ACC112 (cell line): Measurements from ENCODE around the gene NAA15.
"Not testable (repeated sequence)": the region's sequence is repeated elsewhere in the genome, so short reads cannot be mapped to it uniquely, and the experiment has no call there.

Experiments used
- H2AFZ ChIP-seq: fragments of 200-600 bp; sonication (generic); one replicate; pipeline ENCODE4 v1.6.0; 2017; ENCODE audit warnings: antibody characterized with exemption, low read length; ENCODE audit not compliant: unreplicated experiment
- H3K27ac ChIP-seq: fragments of 200-600 bp; sonication (generic); 2 replicates; pipeline ENCODE4 v1.5.1; 2014; ENCODE audit warnings: low read depth, mild to moderate bottlenecking, antibody characterized with exemption, low read length, moderate library complexity
- H3K27me3 ChIP-seq: fragments of 200-600 bp; sonication (generic); 2 replicates; pipeline ENCODE4 v1.6.1; 2014; ENCODE audit warnings: mild to moderate bottlenecking, antibody characterized with exemption, low read length, moderate library complexity, mixed read lengths; ENCODE audit not compliant: insufficient read depth
- H3K36me3 ChIP-seq: fragments of 200-600 bp; sonication (generic); 2 replicates; pipeline ENCODE4 v1.6.1; 2016; ENCODE audit warnings: mild to moderate bottlenecking, antibody characterized with exemption, low read length, moderate library complexity, mixed read lengths; ENCODE audit not compliant: insufficient read depth
- H3K4me1 ChIP-seq: fragments of 200-600 bp; sonication (generic); one replicate; pipeline ENCODE4 v1.6.1; 2016; ENCODE audit warnings: low read length, mixed read lengths; ENCODE audit not compliant: insufficient read depth, unreplicated experiment, control insufficient read depth
- H3K4me3 ChIP-seq: fragments of 200-600 bp; sonication (generic); 2 replicates; pipeline ENCODE4 v1.5.1; 2014; ENCODE audit warnings: mild to moderate bottlenecking, low read depth, low read length
- H3K79me2 ChIP-seq: fragments of 200-600 bp; sonication (generic); one replicate; pipeline ENCODE4 v1.6.0; 2016; ENCODE audit warnings: low read length; ENCODE audit not compliant: control insufficient read depth, unreplicated experiment, insufficient read depth

The NAA15 gene

DNA sequence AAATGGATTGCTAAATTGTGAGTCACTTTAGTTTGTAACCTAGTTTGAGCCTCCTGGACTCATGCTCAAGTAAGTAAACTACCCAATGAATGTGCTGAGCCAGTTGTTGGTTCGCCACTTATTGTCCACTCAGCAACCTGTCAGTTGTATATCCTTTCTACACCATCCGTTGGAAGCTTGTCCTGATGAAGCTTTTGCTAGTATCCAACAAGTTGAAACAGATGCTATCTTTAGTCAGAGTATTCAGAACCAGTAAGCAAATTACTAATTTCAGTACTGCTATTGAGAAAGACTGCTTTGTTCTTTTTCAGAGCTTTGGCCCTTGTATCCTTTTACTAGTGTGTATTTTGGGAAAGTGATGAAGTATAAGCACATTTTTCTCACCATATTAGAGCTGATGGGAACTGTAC is 4.3 kb upstream of the NAA15 start:
- Histone ChIP-seq H3K4me3 (no peak overlapping the region), H3K27ac (no peak overlapping the region), H2AFZ (no peak overlapping the region), H3K79me2 (peaks cover 38% of the 10 kb centered on the region), H3K27me3 (no peaks in the 10 kb centered on the region), H3K36me3 (peaks cover 8% of the 10 kb centered on the region; the same call in 1 of the 2 replicates), H3K4me1 (peaks cover 21% of the 10 kb centered on the region)

DNA sequence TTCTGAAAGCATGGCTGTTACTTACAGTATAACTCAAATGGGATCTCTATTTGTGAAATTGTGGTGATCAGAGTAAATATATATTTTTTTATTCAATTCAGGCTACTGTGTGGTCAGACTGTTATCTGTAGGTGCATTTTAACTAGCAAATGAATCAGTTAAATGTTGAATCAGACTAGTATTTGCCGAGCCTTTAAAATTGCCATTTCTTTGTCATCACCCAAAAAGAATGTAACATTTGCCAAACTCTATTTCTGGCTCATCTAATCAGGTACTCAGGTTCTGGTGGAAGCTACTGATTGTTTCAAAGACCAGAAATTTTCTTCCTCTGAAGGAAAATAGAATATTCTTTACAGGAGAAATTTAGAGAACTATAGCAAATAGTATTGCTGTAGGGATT is 1.8 kb upstream of the NAA15 start:
- Histone ChIP-seq H3K79me2 (peaks cover 56% of the 10 kb centered on the region), H3K27me3 (no peaks in the 10 kb centered on the region), H3K36me3 (no peaks in the 10 kb centered on the region), H3K4me1 (peaks cover 21% of the 10 kb centered on the region), H3K4me3 (peak overlapping the region; percentile 84), H2AFZ (peak overlapping the region; percentile 58), H3K27ac (peak overlapping the region; percentile 69)

DNA sequence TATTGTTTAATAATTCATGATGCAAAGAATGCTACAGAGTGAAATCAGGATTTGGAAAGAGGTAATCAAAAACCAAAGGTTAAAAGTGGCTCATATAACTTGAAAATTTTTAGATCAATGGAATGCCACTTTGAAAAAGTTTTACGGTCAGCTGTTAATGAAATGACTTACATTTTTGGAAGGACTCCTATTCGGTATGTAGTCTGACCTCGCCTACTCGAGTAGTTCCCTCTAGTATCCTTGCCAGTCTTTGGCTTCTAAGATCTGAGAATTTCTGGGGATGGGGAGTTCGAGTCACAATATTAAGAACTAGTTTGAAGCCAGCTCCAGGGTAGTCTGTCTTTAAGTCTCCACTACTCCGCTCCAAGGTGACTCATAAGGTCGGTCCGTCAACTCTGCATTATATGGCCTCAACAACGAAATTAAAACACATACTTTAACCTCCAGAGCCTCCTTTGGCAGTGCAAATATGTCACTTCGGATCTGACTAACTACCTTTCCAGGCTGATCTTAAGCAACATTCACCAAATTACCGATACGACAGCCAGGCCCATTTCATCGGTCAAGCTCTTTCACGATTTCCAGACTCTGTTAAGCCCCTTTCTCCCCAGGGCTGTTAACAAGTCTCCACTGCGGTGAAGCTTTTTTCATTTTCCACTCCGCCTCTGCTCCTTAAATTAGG is 733 bp upstream of the NAA15 start:
- Histone ChIP-seq H3K27me3 (no peaks in the 10 kb centered on the region), H3K79me2 (peaks cover 58% of the 10 kb centered on the region), H3K4me3 (peak overlapping the region; percentile 84), H3K36me3 (peaks cover 7% of the 10 kb centered on the region; the same call in 1 of the 2 replicates), H3K27ac (peak overlapping the region; percentile 69), H3K4me1 (peaks cover 21% of the 10 kb centered on the region), H2AFZ (peak overlapping the region; percentile 58)

DNA sequence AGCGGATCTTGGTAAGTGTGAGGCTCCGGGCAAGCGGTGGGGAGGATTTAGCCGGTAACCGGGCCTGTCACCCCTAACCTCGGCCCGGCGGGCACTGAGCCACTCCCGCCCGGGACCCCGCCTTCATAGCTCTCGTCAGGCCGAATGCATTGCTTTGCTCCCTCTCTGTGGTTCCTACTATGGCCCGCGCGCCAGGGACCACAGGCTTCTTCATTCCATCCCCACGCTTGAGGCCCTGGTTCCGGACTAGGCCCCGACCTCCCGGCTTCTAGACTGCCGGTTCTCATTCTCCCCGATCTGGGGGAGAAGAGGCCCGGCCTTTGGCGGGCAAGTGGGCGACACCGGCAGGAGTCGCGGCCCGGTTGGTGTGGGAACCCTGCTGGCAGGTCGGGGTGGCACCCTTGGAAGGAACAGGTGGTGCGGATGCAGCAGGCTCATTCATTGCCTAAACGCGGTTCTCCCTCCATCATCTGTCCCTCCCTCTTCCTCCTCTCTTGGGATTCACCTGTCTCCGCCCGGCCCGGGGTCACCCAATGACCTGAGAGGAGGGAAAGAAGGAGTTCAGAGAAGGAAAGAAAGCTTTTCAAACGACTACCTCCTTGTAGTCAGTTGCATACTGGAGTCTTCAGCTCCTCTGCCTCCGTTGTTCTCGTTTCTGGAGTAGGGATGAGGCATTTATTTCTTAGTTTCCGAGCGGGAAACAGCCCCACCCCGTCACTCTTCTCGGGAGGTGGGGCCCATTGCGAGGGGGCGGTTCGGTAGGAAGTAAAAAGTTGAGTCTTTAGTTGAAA is 711 bp downstream of the NAA15 start, which contains the start of gene NDUFC1:
Gene NDUFC1 (minus strand): TSS at position 657 of the 791 bp plus-strand sequence. CDS start 6,679 bp downstream, outside the sequence.
- peaks cover 9% of the 10 kb centered on the region for H3K4me1 ChIP-seq

DNA sequence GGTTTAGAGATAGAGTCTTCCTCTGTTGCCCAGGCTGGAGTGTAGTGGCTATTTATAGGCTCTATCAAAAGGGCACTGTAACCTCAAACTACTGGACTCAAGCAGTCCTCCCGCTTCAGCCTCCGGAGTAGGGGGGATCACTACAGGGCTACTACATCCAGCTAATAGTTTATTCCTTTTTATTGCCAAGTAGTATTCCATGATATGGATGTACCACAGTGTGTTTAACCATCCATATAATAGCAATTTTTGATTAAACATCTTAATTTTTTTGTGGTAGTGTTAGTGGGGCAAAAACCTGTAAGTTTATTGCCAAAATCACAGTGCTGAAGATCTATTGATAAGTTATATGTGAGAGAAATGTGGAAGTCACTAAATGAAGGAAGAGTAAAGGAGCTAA is 3.6 kb downstream of the NAA15 start:
- Histone ChIP-seq H3K79me2 (peaks cover 88% of the 10 kb centered on the region), H3K36me3 (peaks cover 11% of the 10 kb centered on the region), H3K27ac (no peak overlapping the region), H3K4me1 (no peaks in the 10 kb centered on the region), H3K27me3 (no peaks in the 10 kb centered on the region), H2AFZ (no peak overlapping the region), H3K4me3 (no peak overlapping the region)

More for the DNA sequence above, 711 bp downstream of the NAA15 start, which contains the start of gene NDUFC1:
- H3K4me3 ChIP-seq, result peak within 1 kb of the TSS; percentile 84
- H3K79me2 ChIP-seq, result peaks cover 68% of the 10 kb centered on the region
- H3K27me3 ChIP-seq, result no peaks in the 10 kb centered on the region
- H3K36me3 ChIP-seq, result peaks cover 11% of the 10 kb centered on the region; the same call in 1 of the 2 replicates
- H2AFZ ChIP-seq, result peak within 1 kb of the TSS; percentile 96
- peak within 1 kb of the TSS; percentile 84 for H3K27ac ChIP-seq

DNA sequence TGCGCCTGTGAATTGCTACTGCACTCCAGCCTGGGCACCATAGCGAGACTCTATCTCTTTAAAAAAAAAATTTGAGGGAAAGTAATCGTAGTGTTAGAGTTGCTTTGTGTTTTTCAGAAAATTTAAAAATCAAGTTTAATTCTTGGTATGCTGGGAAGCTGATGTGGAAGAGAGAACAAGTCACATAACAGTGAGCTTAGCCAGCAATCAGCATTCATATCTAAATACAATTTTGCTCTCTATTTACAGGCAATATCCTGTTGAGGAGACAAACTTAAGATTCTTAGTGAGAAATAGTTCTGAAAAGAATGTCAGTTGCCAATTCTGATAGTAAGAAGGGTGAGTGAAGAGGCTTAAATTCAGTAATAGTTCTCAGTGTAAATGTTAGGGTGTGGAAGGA is 10.6 kb downstream of the NAA15 start:
- no peak overlapping the region for H3K4me3 ChIP-seq
- peaks cover 11% of the 10 kb centered on the region for H3K4me1 ChIP-seq
- peaks cover 1% of the 10 kb centered on the region for H3K36me3 ChIP-seq
- peaks cover 92% of the 10 kb centered on the region for H3K79me2 ChIP-seq
- H3K27ac ChIP-seq, result no peak overlapping the region
- no peaks in the 10 kb centered on the region for H3K27me3 ChIP-seq
- no peak overlapping the region for H2AFZ ChIP-seq

DNA sequence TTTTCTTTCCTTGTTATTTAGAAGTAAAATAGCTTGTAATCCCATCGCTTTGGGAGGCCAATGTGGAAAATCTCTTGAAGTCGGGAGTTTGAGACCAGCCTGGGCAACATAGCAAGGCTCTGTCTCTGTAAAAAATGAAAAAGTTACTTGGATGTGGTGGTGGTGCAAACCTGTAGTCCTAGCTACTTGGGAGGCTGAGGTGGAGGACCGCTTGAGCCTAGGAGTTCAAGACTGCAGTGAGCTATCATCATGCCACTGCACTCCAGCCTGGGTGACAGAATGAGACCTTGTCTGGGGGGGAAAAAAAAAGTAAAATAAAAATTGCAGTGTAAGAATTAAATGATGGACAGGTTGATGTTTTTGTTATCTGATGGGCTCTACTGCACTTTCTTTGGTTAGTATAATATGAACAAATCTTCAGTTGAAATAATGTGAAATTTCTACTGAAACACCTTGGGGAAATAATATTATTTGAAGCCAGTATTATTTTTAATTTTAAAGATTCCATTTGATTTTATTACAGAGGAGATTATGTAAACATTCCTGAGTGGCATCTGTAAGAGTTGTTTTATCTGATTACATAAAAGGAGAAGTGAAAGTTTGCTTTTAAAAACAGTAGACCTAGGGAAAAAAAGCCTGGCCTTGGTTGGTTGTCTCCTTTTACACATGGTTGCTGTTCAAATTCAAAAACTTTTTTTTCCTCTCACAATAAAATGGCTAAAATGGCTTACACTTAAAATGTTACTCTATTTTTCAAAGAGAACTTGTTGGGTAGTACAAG is 11.4 kb downstream of the NAA15 start:
- H3K27ac ChIP-seq, result peak overlapping the region; percentile 33; the same call in 1 of the 2 replicates
- H3K4me1 ChIP-seq, result peaks cover 11% of the 10 kb centered on the region
- peaks cover 3% of the 10 kb centered on the region for H3K36me3 ChIP-seq
- no peaks in the 10 kb centered on the region for H3K27me3 ChIP-seq
- H3K79me2 ChIP-seq, result peaks cover 92% of the 10 kb centered on the region
- H2AFZ ChIP-seq, result no peak overlapping the region
- H3K4me3 ChIP-seq, result no peak overlapping the region

DNA sequence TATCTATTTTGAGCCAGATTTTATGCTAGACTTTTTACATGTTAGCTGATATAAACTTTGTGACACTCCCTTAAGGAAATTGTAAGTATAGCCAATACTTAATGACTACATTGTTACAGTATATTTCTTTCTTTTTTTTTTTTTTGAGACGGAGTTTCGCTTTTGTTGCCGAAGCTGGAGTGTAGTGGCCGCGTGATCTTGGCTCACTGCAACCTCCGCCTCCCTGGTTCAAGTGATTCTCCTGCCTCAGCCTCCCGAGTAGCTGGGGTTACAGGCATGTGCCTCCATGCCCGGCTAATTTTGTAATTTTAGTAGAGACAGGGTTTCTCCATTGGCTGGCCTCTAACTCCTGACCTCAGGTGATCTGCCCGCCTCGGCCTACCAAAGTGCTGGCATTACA is 12.1 kb downstream of the NAA15 start:
- Histone ChIP-seq H3K27ac (peak overlapping the region; percentile 33; the same call in 1 of the 2 replicates), H3K4me1 (peaks cover 11% of the 10 kb centered on the region), H3K79me2 (peaks cover 93% of the 10 kb centered on the region)
- not testable (repeated sequence) for H3K4me3 ChIP-seq, H3K27me3 ChIP-seq, H2AFZ ChIP-seq, H3K36me3 ChIP-seq

DNA sequence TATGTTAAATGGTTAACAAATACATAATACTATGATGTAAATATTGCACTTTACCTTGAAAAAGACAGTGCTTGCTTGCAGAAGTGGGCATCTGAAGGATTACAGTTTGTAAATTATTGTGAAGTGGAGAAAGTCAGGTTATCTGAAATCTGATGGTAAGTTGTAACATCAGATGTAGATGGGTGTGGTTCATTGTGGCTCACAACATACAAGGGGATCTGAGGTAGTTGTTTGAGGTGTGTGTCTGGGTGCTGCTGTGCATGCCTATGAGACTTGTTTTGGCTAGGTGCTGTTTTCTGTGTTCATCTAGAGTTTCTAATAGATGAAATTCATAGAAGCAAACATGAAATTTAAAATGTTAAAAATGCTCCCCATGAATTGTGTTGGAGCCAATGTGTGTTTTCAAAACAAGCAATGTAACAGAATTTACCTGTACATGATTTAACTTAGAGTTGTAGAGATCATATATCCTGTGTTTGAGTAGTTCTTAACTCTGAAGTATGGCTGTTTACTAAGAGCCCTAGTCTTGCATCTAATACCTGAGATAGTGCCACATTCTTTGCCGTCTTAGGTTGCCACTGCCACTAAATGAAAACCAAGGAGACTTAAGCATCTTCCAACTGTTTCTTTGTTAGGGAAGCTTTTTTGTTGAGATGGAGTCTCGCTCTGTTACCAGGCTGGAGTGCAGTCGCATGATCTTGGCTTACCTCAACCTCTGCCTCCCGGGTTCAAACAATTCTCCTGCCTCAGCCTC is 12.9 kb downstream of the NAA15 start:
- Histone ChIP-seq H3K4me3 (no peak overlapping the region), H2AFZ (no peak overlapping the region), H3K27me3 (no peaks in the 10 kb centered on the region), H3K27ac (no peak overlapping the region), H3K4me1 (peaks cover 11% of the 10 kb centered on the region), H3K79me2 (peaks cover 93% of the 10 kb centered on the region), H3K36me3 (peaks cover 3% of the 10 kb centered on the region)

DNA sequence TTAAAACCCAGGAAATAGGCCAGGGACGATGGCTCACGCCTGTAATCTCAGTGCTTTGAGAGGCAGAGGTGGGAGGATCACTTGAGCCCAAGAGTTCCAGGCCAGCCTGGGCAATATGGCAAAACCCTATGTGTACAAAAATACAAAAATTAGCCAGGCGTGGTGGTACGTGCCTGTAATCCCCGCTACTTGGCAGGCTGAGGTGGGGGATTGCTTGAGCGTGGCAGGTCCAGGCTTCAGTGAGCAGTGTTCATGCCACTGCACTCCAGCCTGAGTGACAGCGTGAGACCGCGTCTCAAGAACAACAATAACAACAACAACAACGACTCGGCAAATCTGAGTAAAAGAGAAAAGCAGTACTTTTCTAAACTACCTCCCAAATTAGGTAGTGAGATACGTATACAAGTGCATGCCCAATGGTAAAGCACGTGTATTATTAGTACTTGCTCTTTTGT is 13.9 kb downstream of the NAA15 start:
- Histone ChIP-seq H3K79me2 (peaks cover 94% of the 10 kb centered on the region), H3K4me3 (no peak overlapping the region), H2AFZ (no peak overlapping the region), H3K27ac (no peak overlapping the region), H3K4me1 (peaks cover 11% of the 10 kb centered on the region), H3K27me3 (no peaks in the 10 kb centered on the region), H3K36me3 (peaks cover 3% of the 10 kb centered on the region)
